MM.1S (cell line): ENCODE results near the gene HEATR3.

Source experiments
- DNase-seq: peaks from one replicate; pipeline ENCODE4 v3.0.0-alpha.2; 2015
- H2AFZ ChIP-seq: fragments of 300-600 bp; sonication (generic); 2 replicates; pipeline ENCODE4 v1.6.0; 2016; ENCODE audit warnings: antibody characterized with exemption, low read length
- H3F3A ChIP-seq: fragments of 300-600 bp; sonication (generic); 2 replicates; pipeline ENCODE4 v1.6.1; 2016; ENCODE audit warnings: mild to moderate bottlenecking, antibody characterized with exemption, low read length, moderate library complexity, mixed read lengths; ENCODE audit not compliant: insufficient read depth
- H3K27ac ChIP-seq: fragments of 300-600 bp; sonication (generic); 2 replicates; pipeline ENCODE4 v1.5.1; 2016; ENCODE audit warnings: mild to moderate bottlenecking, low read length
- H3K27me3 ChIP-seq: fragments of 300-600 bp; sonication (generic); replicated peaks from 2 replicates; pipeline ENCODE4 v1.6.0; 2016; ENCODE audit warnings: low read length; ENCODE audit not compliant: insufficient read depth
- H3K36me3 ChIP-seq: fragments of 300-600 bp; sonication (generic); replicated peaks from 2 replicates; pipeline ENCODE4 v1.6.1; 2016; ENCODE audit warnings: mild to moderate bottlenecking, low read length, mixed read lengths; ENCODE audit not compliant: insufficient read depth
- H3K4me1 ChIP-seq: fragments of 300-600 bp; sonication (generic); 2 replicates; pipeline ENCODE4 v1.6.1; 2016; ENCODE audit warnings: low read length, mixed read lengths
- H3K4me2 ChIP-seq: fragments of 300-600 bp; sonication (generic); 2 replicates; pipeline ENCODE4 v1.6.0; 2016; ENCODE audit warnings: low read depth, low read length
- H3K4me3 ChIP-seq: fragments of 300-600 bp; sonication (generic); 2 replicates; pipeline ENCODE4 v1.5.1; 2016; ENCODE audit warnings: low read length, mixed read lengths
- H3K79me2 ChIP-seq: fragments of 300-600 bp; sonication (generic); 2 replicates; pipeline ENCODE4 v1.6.1; 2016; ENCODE audit warnings: mixed run types, low read length, mixed read lengths
- H3K9ac ChIP-seq: fragments of 300-600 bp; sonication (generic); 2 replicates; pipeline ENCODE4 v1.6.1; 2016; ENCODE audit warnings: low read length, mixed read lengths
- H3K9me2 ChIP-seq: fragments of 300-600 bp; sonication (generic); replicated peaks from 2 replicates; pipeline ENCODE4 v1.6.1; 2016; ENCODE audit warnings: mild to moderate bottlenecking, low read length, mixed read lengths; ENCODE audit not compliant: insufficient read depth
- H3K9me3 ChIP-seq: fragments of 300-600 bp; sonication (generic); replicated peaks from 2 replicates; pipeline ENCODE4 v1.6.1; 2016; ENCODE audit warnings: mild to moderate bottlenecking, low read length, mixed read lengths; ENCODE audit not compliant: insufficient read depth
- H4K20me1 ChIP-seq: fragments of 300-600 bp; sonication (generic); 2 replicates; pipeline ENCODE4 v1.6.1; 2016; ENCODE audit warnings: mild to moderate bottlenecking, low read length, moderate library complexity, mixed read lengths; ENCODE audit not compliant: insufficient read depth
- EZH2 ChIP-seq: fragments of 300-600 bp; sonication (generic); optimal IDR thresholded peaks from 2 replicates; pipeline ENCODE3; 2017; ENCODE audit warnings: low read depth, mild to moderate bottlenecking, antibody characterized with exemption, low read length, mixed read lengths
- EZH2phosphoT487 ChIP-seq: fragments of 300-600 bp; sonication (generic); IDR thresholded peaks from 2 replicates; pipeline ENCODE4 v1.6.1; 2018; ENCODE audit warnings: antibody characterized with exemption, low read length
- TF ChIP-seq, protein P1 (sequence below): fragments of 300-600 bp; sonication (generic); IDR thresholded peaks from 2 replicates; pipeline ENCODE4 v1.5.1; 2016; ENCODE audit warnings: antibody characterized with exemption, low read length, mixed read lengths

HEATR3 gene

GRCh38 chr16:50133214-50133613 is 67.4 kb downstream of the HEATR3 start:
- H3K79me2 ChIP-seq, result no peaks in the 10 kb centered on the region
- H3K9me3 ChIP-seq, result no peaks in the 10 kb centered on the region
- H3K27ac ChIP-seq, result no peak overlapping the region
- no peak overlapping the region for H3K9ac ChIP-seq
- H3K4me2 ChIP-seq, result no peak overlapping the region
- no peaks in the 10 kb centered on the region for H3K36me3 ChIP-seq
- H3K9me2 ChIP-seq, result no peaks in the 10 kb centered on the region
- no peak for DNase-seq
- H3F3A ChIP-seq, result no peaks in the 10 kb centered on the region
- H3K27me3 ChIP-seq, result no peaks in the 10 kb centered on the region
- H2AFZ ChIP-seq, result no peak overlapping the region
- TF ChIP-seq, protein P1, sequence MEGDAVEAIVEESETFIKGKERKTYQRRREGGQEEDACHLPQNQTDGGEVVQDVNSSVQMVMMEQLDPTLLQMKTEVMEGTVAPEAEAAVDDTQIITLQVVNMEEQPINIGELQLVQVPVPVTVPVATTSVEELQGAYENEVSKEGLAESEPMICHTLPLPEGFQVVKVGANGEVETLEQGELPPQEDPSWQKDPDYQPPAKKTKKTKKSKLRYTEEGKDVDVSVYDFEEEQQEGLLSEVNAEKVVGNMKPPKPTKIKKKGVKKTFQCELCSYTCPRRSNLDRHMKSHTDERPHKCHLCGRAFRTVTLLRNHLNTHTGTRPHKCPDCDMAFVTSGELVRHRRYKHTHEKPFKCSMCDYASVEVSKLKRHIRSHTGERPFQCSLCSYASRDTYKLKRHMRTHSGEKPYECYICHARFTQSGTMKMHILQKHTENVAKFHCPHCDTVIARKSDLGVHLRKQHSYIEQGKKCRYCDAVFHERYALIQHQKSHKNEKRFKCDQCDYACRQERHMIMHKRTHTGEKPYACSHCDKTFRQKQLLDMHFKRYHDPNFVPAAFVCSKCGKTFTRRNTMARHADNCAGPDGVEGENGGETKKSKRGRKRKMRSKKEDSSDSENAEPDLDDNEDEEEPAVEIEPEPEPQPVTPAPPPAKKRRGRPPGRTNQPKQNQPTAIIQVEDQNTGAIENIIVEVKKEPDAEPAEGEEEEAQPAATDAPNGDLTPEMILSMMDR, result no peak
- TF ChIP-seq EZH2phosphoT487, result no peak
- no peak for TF ChIP-seq EZH2
- H4K20me1 ChIP-seq, result no peaks in the 10 kb centered on the region
- H3K4me3 ChIP-seq, result no peak overlapping the region
- H3K4me1 ChIP-seq, result no peaks in the 10 kb centered on the region

DNA sequence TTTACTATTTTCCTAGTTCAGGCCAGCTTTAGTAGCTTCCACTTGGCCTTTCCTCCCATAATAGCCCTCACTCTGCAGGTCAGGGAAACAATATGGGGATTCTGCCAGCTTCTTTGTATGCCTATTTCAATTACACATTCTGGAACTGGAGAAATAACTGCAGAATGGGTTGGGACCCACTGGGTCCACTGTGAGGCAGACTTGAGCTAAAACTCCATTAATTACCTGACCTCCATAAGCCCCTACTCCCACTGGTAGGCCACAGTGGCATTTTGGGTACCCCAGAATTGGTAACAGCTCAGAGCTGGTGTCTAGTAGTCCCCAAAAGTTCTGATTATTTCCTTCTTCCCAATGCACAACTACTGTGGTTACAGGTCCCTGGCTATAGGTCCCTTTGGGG is 70.6 kb downstream of the HEATR3 start:
- no peak overlapping the region for H2AFZ ChIP-seq
- no peaks in the 10 kb centered on the region for H3K36me3 ChIP-seq
- H3K9me2 ChIP-seq, result no peaks in the 10 kb centered on the region
- H3F3A ChIP-seq, result no peaks in the 10 kb centered on the region
- no peaks in the 10 kb centered on the region for H3K79me2 ChIP-seq
- TF ChIP-seq EZH2 (no peak), EZH2phosphoT487 (no peak)
- TF ChIP-seq, protein P1, result no peak
- no peak overlapping the region for H3K9ac ChIP-seq
- no peak overlapping the region for H3K27ac ChIP-seq
- no peak overlapping the region for H3K4me2 ChIP-seq
- H3K4me3 ChIP-seq, result no peak overlapping the region
- H3K9me3 ChIP-seq, result no peaks in the 10 kb centered on the region
- H3K27me3 ChIP-seq, result no peaks in the 10 kb centered on the region
- H4K20me1 ChIP-seq, result no peaks in the 10 kb centered on the region
- no peaks in the 10 kb centered on the region for H3K4me1 ChIP-seq
- no peak for DNase-seq

DNA sequence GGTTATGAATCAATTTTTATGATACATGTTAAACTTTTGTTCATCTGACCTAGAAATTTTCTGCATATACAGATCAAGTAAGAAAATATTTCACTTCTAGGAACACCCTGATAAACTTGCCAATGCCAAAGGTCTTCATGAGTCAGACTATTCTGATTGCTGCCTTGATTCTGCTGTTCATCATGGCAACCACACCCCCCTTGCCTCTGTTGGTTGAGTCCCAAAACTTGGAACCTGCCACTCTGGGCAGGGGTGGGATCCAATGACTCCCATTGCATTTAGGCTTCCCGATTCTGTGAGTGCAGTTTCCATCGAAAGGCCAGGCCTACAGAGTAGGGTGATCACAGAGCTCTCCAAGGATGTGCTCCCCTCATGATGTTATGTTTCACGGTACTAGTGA is 71.5 kb downstream of the HEATR3 start:
- no peaks in the 10 kb centered on the region for H3K9me3 ChIP-seq
- H3K27ac ChIP-seq, result no peak overlapping the region
- no peaks in the 10 kb centered on the region for H4K20me1 ChIP-seq
- H3K9ac ChIP-seq, result no peak overlapping the region
- DNase-seq, result no peak
- H3K27me3 ChIP-seq, result no peaks in the 10 kb centered on the region
- no peaks in the 10 kb centered on the region for H3K36me3 ChIP-seq
- H3F3A ChIP-seq, result no peaks in the 10 kb centered on the region
- no peak overlapping the region for H2AFZ ChIP-seq
- no peaks in the 10 kb centered on the region for H3K4me1 ChIP-seq
- H3K4me3 ChIP-seq, result no peak overlapping the region
- no peaks in the 10 kb centered on the region for H3K79me2 ChIP-seq
- no peak overlapping the region for H3K4me2 ChIP-seq
- TF ChIP-seq, protein P1, result no peak
- no peaks in the 10 kb centered on the region for H3K9me2 ChIP-seq

DNA sequence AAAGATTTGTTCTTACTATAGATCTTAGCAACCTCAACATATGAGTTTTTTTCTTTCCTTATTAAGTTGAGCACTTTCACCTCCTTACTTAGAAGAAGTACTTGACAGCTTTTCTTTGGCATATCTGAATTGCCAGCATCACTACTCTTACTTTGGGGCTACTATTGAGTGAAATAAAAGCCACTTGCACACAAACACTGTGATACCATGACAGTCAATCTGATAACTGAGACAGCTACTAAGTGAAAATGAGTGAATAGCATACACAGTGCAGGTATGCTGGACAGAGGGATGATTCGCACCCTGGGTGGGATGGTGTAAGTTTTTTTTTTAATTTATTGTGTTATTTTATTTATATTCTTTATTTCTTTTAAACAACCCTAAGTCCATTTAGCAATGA is 73.8 kb downstream of the HEATR3 start:
- H3K4me2 ChIP-seq, result no peak overlapping the region
- no peaks in the 10 kb centered on the region for H3K9me3 ChIP-seq
- no peak for DNase-seq
- H3K27ac ChIP-seq, result no peak overlapping the region
- no peaks in the 10 kb centered on the region for H3K4me1 ChIP-seq
- no peak overlapping the region for H3K9ac ChIP-seq
- H3K79me2 ChIP-seq, result no peaks in the 10 kb centered on the region
- H3K9me2 ChIP-seq, result no peaks in the 10 kb centered on the region
- no peak overlapping the region for H2AFZ ChIP-seq
- H3K36me3 ChIP-seq, result no peaks in the 10 kb centered on the region
- H4K20me1 ChIP-seq, result no peaks in the 10 kb centered on the region
- H3K27me3 ChIP-seq, result no peaks in the 10 kb centered on the region
- TF ChIP-seq EZH2 (no peak), EZH2phosphoT487 (no peak)
- TF ChIP-seq, protein P1, result no peak
- H3F3A ChIP-seq, result no peaks in the 10 kb centered on the region
- no peak overlapping the region for H3K4me3 ChIP-seq
